ENCODE data around the gene SENP2. TPM values are rescaled to one million over a fixed set of nuclear protein-coding genes. Genes with fewer than 3 reads are reported as not detected.
"Not testable (repeated sequence)": the region's sequence is repeated elsewhere in the genome, so short reads cannot be mapped to it uniquely, and the experiment has no call there.

The SENP2 gene
- total and polyA plus RNA-seq, 8 donors, result 5.7 to 20.7 (median 14.4) TPM

DNA sequence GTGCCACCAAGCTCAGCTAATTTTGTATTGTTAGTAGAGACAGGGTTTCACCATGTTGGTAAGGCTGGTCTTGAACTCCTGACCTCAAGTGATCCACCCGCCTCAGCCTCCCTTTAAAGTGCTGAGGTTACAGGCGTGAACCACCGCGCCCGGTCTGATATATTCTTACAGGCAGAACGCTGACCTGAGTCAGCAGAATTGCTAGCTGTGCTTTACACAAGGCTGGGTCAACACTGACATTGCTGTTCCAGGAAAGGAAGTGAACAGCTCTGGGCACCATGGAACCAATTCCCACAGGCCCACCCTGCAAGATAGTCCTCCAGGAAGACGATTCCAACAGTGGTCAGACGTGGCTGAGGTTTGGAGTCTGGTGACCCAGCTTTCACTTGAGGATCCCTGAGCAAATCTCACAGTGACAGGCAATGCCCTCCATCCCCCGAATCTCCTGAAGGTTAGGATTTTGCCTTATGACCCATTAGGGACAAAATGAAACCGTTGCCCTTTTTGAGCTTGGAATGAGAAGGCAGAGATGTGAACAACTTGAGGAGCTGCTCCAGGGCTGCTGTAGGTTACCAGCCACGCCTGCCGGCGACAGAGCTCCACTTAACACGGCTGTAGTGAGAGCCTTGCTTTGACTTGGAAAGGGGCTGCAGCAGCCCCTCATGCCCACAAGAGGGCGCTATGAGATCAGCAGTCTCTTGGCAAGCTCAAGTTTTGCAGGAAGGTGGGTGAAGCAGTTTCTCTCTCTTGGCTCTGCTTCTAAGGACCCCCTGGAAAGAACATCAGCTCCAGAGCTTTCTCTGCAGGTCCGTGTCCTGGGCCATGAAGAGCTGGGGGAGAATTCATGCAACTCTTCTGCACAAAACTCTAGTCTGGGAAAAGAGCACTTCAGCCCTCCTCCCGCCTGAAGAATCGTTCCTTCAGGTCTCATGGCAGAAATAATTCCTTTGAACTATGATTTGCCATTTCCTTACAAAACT lies 74.1 kb downstream of the SENP2 start:
- Histone ChIP-seq H3K4me1 (no peaks in the 10 kb centered on the region), H3K27me3 (no peaks in the 10 kb centered on the region), H3K36me3 (no peaks in the 10 kb centered on the region), H3K27ac (no peak overlapping the region), H3K4me3 (peak overlapping the region in 2 of 4 donors; percentile 6 to 22), H3K9me3 (no peaks in the 10 kb centered on the region)
- TF ChIP-seq, protein P1, sequence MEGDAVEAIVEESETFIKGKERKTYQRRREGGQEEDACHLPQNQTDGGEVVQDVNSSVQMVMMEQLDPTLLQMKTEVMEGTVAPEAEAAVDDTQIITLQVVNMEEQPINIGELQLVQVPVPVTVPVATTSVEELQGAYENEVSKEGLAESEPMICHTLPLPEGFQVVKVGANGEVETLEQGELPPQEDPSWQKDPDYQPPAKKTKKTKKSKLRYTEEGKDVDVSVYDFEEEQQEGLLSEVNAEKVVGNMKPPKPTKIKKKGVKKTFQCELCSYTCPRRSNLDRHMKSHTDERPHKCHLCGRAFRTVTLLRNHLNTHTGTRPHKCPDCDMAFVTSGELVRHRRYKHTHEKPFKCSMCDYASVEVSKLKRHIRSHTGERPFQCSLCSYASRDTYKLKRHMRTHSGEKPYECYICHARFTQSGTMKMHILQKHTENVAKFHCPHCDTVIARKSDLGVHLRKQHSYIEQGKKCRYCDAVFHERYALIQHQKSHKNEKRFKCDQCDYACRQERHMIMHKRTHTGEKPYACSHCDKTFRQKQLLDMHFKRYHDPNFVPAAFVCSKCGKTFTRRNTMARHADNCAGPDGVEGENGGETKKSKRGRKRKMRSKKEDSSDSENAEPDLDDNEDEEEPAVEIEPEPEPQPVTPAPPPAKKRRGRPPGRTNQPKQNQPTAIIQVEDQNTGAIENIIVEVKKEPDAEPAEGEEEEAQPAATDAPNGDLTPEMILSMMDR (IDR thresholded peaks at IDR 0.05), result peak; percentile 96 to 98 (median 97)
- DNase-seq (peak; percentile 55 to 87 (median 80)), ATAC-seq (peak; percentile 90 to 94 (median 92)), FAIRE-seq (no peak)
- WGBS, 2 donors, result 28 to 29% methylated on average over 18 of the region's 18 CpGs
- intact Hi-C loops (cut with DNase I), result loop anchor here in 1 of 3 donors (10.0 kb wide), 1 partner anchor 115 kb away; no protein-coding TSS in a partner anchor

DNA sequence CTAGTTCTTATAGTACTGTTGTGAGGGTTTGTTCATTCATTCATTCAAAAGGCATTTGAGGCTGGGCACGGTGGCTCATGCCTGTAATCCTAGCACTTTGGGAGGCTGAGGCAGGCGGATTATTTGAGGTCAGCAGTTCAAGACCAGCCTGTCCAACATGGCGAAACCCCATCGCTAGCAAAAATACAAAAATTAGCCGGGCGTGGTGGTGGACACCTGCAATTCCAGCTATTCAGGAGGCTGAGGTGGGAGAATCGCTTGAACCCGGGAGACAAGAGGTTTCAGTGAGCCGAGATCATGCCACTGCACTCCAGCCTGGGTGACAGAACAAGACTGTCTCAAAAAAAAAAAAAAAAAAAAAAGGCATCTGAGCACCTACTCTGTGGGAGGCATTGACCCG lies 75.2 kb downstream of the SENP2 start:
- not testable (repeated sequence) for ATAC-seq, H3K27ac ChIP-seq, FAIRE-seq, H3K9me3 ChIP-seq, H3K27me3 ChIP-seq, H3K4me1 ChIP-seq, H3K4me3 ChIP-seq, H3K36me3 ChIP-seq, DNase-seq
- 83 to 86% methylated on average over 10 of the region's 10 CpGs for WGBS, 2 donors
- intact Hi-C loops (cut with DNase I), result loop anchor here in 1 of 3 donors (10.0 kb wide), 1 partner anchor 114 kb away; no protein-coding TSS in a partner anchor

DNA sequence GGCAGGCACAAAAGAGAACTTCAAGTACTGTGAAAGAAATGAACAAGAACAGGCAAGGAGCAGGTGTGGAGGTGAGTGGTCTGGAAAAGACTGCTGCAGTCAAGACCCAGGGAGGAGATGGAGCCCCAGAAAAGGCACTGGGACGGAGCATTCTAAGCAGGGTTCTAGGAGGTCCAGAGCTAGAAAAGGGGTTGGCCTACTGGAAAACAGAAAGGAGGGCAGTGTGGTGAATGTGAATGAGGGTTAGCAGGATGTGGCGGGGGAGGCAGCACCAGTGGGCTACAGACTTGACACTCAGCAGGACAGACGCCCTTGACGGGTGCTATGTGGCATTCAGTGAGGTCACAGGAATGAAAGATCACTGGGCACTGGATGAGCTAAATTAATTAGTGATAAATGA lies 75.7 kb downstream of the SENP2 start:
- no peak overlapping the region for H3K27ac ChIP-seq
- no peak overlapping the region for H3K4me3 ChIP-seq
- H3K27me3 ChIP-seq, result no peaks in the 10 kb centered on the region
- TF ChIP-seq, protein P1 (IDR thresholded peaks at IDR 0.05), result no peak
- H3K4me1 ChIP-seq, result no peaks in the 10 kb centered on the region
- no peaks in the 10 kb centered on the region for H3K9me3 ChIP-seq
- no peak for DNase-seq
- intact Hi-C loops (cut with DNase I), result loop anchor here in 1 of 3 donors (10.0 kb wide), 1 partner anchor 113 kb away; no protein-coding TSS in a partner anchor
- no peaks in the 10 kb centered on the region for H3K36me3 ChIP-seq
- FAIRE-seq, result no peak
- WGBS, 2 donors, result 84 to 89% methylated on average over 4 of the region's 4 CpGs
- no peak for ATAC-seq

DNA sequence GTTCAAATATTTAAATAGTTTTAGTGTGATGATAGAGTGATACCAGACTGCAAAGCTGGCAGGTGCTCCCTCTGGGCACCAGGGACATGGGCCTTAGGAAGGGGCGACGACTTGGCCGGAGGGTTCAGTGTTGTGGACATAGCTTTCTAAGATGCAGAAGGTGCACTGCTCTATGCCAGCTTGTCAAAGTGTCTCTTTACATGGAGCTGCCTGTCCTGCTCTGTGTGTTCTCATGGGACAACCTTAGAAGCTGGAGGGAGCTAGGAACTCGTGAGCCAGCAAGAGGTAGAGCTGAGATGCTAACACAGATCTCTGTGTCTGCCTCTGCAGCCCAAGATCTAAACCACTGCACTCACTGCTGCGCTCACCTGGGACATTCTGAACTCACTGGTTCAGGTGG lies 77.8 kb downstream of the SENP2 start:
- intact Hi-C loops (cut with DNase I), result loop anchor here in 1 of 3 donors (10.0 kb wide), 1 partner anchor 111 kb away; no protein-coding TSS in a partner anchor
- TF ChIP-seq, protein P1 (IDR thresholded peaks at IDR 0.05), result no peak
- H3K4me3 ChIP-seq, result no peak overlapping the region
- H3K4me1 ChIP-seq, result no peaks in the 10 kb centered on the region
- no peak for DNase-seq
- no peak for ATAC-seq
- 88 to 94% methylated on average over 5 of the region's 5 CpGs for WGBS, 2 donors
- H3K36me3 ChIP-seq, result peaks cover 0 to 4% (median 0%) of the 10 kb centered on the region in 3 donors
- no peak overlapping the region for H3K27ac ChIP-seq
- no peaks in the 10 kb centered on the region for H3K9me3 ChIP-seq
- no peaks in the 10 kb centered on the region for H3K27me3 ChIP-seq
- no peak for FAIRE-seq

DNA sequence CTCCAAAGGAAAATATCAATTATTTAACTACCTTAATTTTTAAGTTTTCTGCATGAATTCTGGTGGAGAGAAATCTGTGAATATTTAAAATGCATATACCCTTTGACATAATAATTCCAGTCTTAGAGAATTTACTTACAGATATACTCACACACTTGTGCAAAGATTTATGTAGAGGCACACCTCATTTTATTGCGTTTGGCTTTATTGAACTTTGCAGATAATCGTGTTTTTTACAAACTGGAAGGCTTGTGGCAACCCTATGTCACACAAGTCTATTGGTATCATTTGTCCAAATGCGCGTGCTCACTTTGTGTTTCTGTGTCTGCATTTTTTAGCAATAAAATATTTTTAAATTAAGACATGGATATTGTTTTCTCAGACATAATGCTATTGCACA lies 81.5 kb downstream of the SENP2 start:
- TF ChIP-seq, protein P1 (IDR thresholded peaks at IDR 0.05), result no peak
- WGBS, 2 donors, result 81 to 82% methylated on average over 4 of the region's 4 CpGs
- DNase-seq, result no peak
- FAIRE-seq, result no peak
- no peaks in the 10 kb centered on the region for H3K9me3 ChIP-seq
- H3K27ac ChIP-seq, result no peak overlapping the region
- H3K36me3 ChIP-seq, result peaks cover 0 to 6% (median 0%) of the 10 kb centered on the region in 3 donors
- H3K4me1 ChIP-seq, result no peaks in the 10 kb centered on the region
- ATAC-seq, result no peak
- no peak overlapping the region for H3K4me3 ChIP-seq
- H3K27me3 ChIP-seq, result no peaks in the 10 kb centered on the region
- intact Hi-C loops (cut with DNase I), result loop anchor here in 1 of 3 donors (10.0 kb wide), 1 partner anchor 107 kb away; no protein-coding TSS in a partner anchor
